Stomach (tissue), 9 donors: Measurements from ENCODE around the gene RPTOR. TPM values are rescaled to one million over a fixed set of nuclear protein-coding genes. Genes with fewer than 3 reads are reported as not detected.
A peak's percentile ranks its signal among the peaks of the same experiment; 100 is the strongest.

ENCODE experiments used
- DNase-seq, 2 donors: peaks; one replicate each; pipeline versions ENCODE4 v3.0.0 to v3.0.0-alpha.2; 2013 to 2019
- H3K27ac ChIP-seq, 5 donors: fragments of 200-600 bp in 4 of 5; sonication (generic) in 4 of 5; one replicate each; pipeline ENCODE4 v1.5.1; 2013 to 2019; ENCODE audit warnings: mild to moderate bottlenecking in 1 of 5, moderate library complexity in 1 of 5
- H3K27me3 ChIP-seq, 3 donors: fragments of 200-600 bp; sonication (generic); one replicate each; pipeline ENCODE4 v1.5.1; 2017 to 2019; ENCODE audit warnings: mixed run types in 1 of 3
- H3K36me3 ChIP-seq, 4 donors: fragments of 200-600 bp; sonication (generic); 1 replicate in 3 of 4; 2 replicates in 1 of 4; pipeline ENCODE4 v1.5.1; 2016 to 2019
- H3K4me1 ChIP-seq, 4 donors: fragments of 200-600 bp; sonication (generic); one replicate each; pipeline ENCODE4 v1.5.1; 2016 to 2019
- H3K4me3 ChIP-seq, 4 donors: fragments of 200-600 bp; sonication (generic) in 3 of 4; one replicate each; pipeline ENCODE4 v1.5.1; 2016 to 2019; ENCODE audit warnings: mild to moderate bottlenecking in 1 of 4
- H3K9me3 ChIP-seq, 4 donors: fragments of 200-600 bp; sonication (generic); one replicate each; pipeline ENCODE4 v1.5.1; 2016 to 2019
- EP300 ChIP-seq: sonication (generic); formaldehyde crosslinking; IDR thresholded peaks from one replicate; pipeline ENCODE4 v1.6.1; 2017; ENCODE audit warnings: antibody characterized with exemption
- POLR2A ChIP-seq, 4 donors: fragments of 450-650 bp; IDR thresholded peaks; one replicate each; pipeline ENCODE4 v1.6.1; 2016; ENCODE audit warnings: antibody characterized with exemption in 4 of 4, control low read depth in 2 of 4, mild to moderate bottlenecking in 1 of 4, moderate library complexity in 1 of 4
- POLR2AphosphoS5 ChIP-seq, 3 donors: sonication (generic); formaldehyde crosslinking; IDR thresholded peaks; one replicate each; pipeline ENCODE4 v1.6.1; 2016; ENCODE audit warnings: antibody characterized with exemption in 3 of 3
- WGBS, 5 donors: extraction: QIAGEN DNeasy Blood & Tissue Kit in 3 of 5; methylation state at CpG; one replicate each; pipeline versions ENCODE4 v1.1.5 to v1.1.7; 2013 to 2018; 5-methylcytosine and 5-hydroxymethylcytosine counted together
- intact Hi-C: fragments of 100-400 bp; cut with DNase I; formaldehyde crosslinking; loops from one replicate; pipeline ENCODE4 v1.15.1; 2023; ENCODE audit warnings: low total_unique reads
- polyA plus RNA-seq, 3 donors: library from polyadenylated mRNA; stranded (reverse); fragments of 200-250 nt; gene quantifications; one replicate each; pipeline ENCODE4 v1.2.3, GENCODE V29; 2013
- total RNA-seq, 5 donors: library from RNA; depleted of rRNA; stranded (reverse); fragments of >200 nt; gene quantifications; one replicate each; pipeline versions ENCODE4 v1.1.0 to v1.2.3, GENCODE V29; 2014 to 2016
- TF ChIP-seq, protein P1 (sequence below), 7 experiments: fragments of 450-650 bp in 4 of 7; fragments of 200-600 bp in 3 of 7; sonication (generic) in 3 of 7; IDR thresholded peaks; one replicate each; pipeline ENCODE4 v1.5.1; 2016 to 2019; ENCODE audit warnings: antibody characterized with exemption in 7 of 7, control low read depth in 2 of 7, mild to moderate bottlenecking in 1 of 7
- donor health status: healthy with polysubstance abuse.
- donor health status: Bipolar disorder and iron deficiency.
- donor health status: healthy.

Gene RPTOR
- total and polyA plus RNA-seq, 8 donors, result 3.8 to 103 (median 19.3) TPM

DNA sequence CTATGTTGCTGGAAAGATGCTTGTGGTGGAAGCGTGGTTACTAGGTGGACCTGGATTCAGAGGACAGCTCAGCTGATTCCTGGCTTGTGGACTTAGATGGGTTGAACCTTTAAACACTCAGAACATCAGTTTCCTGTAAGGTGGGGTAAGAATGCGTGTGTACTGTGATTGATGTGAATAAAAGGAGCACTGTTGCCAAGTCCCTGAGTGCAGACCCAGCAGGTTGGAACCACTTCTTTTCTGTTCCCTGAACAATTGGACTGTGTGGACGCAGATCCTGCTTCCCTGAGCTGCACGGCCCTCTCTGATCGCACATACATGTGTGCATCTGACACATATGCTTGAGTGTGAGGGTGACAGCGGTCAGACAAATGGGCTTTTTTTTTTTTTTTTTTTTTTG is 37.5 kb downstream of the RPTOR start:
- intact Hi-C loops, result no loop called here
- peaks cover 0 to 6% (median 0%) of the 10 kb centered on the region in 4 donors for H3K4me1 ChIP-seq
- WGBS, 5 donors, result 84 to 96% (median 90%) methylated on average over 6 of the region's 6 CpGs
- no peak overlapping the region for H3K4me3 ChIP-seq
- H3K9me3 ChIP-seq, result no peaks in the 10 kb centered on the region
- H3K36me3 ChIP-seq, result peaks cover 0 to 15% (median 11%) of the 10 kb centered on the region in 4 donors
- no peak overlapping the region for H3K27ac ChIP-seq
- TF ChIP-seq POLR2AphosphoS5 (IDR thresholded peaks at IDR 0.05) (no peak), EP300 (no peak), POLR2A (IDR thresholded peaks at IDR 0.05) (no peak)
- TF ChIP-seq, protein P1, sequence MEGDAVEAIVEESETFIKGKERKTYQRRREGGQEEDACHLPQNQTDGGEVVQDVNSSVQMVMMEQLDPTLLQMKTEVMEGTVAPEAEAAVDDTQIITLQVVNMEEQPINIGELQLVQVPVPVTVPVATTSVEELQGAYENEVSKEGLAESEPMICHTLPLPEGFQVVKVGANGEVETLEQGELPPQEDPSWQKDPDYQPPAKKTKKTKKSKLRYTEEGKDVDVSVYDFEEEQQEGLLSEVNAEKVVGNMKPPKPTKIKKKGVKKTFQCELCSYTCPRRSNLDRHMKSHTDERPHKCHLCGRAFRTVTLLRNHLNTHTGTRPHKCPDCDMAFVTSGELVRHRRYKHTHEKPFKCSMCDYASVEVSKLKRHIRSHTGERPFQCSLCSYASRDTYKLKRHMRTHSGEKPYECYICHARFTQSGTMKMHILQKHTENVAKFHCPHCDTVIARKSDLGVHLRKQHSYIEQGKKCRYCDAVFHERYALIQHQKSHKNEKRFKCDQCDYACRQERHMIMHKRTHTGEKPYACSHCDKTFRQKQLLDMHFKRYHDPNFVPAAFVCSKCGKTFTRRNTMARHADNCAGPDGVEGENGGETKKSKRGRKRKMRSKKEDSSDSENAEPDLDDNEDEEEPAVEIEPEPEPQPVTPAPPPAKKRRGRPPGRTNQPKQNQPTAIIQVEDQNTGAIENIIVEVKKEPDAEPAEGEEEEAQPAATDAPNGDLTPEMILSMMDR (IDR thresholded peaks at IDR 0.05), result no peak
- H3K27me3 ChIP-seq, result no peaks in the 10 kb centered on the region
- DNase-seq, result no peak

DNA sequence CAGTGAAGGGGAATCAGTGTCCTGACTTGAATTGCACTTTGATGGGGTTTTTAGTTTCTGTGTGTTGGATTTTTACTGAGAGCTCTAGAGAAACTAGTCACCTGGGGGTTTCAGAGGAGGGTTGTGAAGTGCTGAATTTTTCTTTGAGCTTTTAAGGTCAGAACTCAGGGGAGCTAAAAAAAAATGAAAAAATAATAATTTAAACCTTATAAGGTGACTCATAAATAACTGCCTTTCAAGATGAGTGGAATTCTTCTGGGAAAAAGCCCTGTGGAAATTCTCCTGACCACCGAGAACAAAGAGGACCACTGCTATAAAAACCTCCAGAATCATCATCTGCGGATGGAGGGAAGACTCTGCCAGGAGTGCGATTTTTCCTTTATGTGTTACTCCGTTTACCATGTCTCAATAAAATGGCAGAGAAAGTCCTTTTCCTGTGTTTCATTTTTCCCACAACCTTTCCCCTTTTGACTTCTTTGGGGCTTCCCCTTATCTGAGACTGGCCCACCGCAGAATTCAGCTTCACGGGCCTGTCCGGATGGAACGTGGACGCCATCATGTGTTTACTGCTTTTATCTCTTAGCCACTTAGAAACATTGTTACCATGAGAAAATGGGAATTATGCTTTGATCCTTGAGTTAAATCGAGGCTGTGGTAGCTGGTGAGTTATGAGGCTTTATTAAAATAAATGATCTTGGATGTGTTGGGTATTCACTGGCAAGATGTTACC is 39.7 kb downstream of the RPTOR start:
- no peak overlapping the region for H3K4me3 ChIP-seq
- TF ChIP-seq, protein P1 (IDR thresholded peaks at IDR 0.05), result no peak
- no peak for TF ChIP-seq POLR2AphosphoS5 (IDR thresholded peaks at IDR 0.05)
- TF ChIP-seq EP300, result no peak
- no peak for TF ChIP-seq POLR2A (IDR thresholded peaks at IDR 0.05)
- no peak for DNase-seq
- H3K36me3 ChIP-seq, result peaks cover 0 to 15% (median 11%) of the 10 kb centered on the region in 4 donors
- peaks cover 0 to 5% (median 0%) of the 10 kb centered on the region in 4 donors for H3K4me1 ChIP-seq
- no peaks in the 10 kb centered on the region for H3K9me3 ChIP-seq
- intact Hi-C loops, result no loop called here
- no peaks in the 10 kb centered on the region for H3K27me3 ChIP-seq
- whole genome bisulfite sequencing, 5 donors, result 87 to 90% (median 87%) methylated on average over 10 of the region's 10 CpGs
- H3K27ac ChIP-seq, result no peak overlapping the region

GRCh38 chr17:80585890-80586845 is 41.5 kb downstream of the RPTOR start:
- no peak overlapping the region for H3K27ac ChIP-seq
- TF ChIP-seq POLR2AphosphoS5 (IDR thresholded peaks at IDR 0.05) (no peak), EP300 (no peak)
- WGBS, 5 donors, result 77 to 84% (median 82%) methylated on average over 24 of the region's 24 CpGs
- no peak overlapping the region for H3K4me3 ChIP-seq
- intact Hi-C loops, result no loop called here
- peaks cover 0 to 5% (median 0%) of the 10 kb centered on the region in 4 donors for H3K4me1 ChIP-seq
- H3K27me3 ChIP-seq, result no peaks in the 10 kb centered on the region
- H3K36me3 ChIP-seq, result peaks cover 0 to 14% (median 10%) of the 10 kb centered on the region in 4 donors
- H3K9me3 ChIP-seq, result no peaks in the 10 kb centered on the region
- no peak for DNase-seq

- WGBS, 5 donors, result 90 to 96% (median 92%) methylated on average over 25 of the region's 25 CpGs
- Histone ChIP-seq H3K4me1 (peaks cover 0 to 5% (median 0%) of the 10 kb centered on the region in 4 donors), H3K36me3 (peaks cover 0 to 7% (median 5%) of the 10 kb centered on the region in 4 donors), H3K9me3 (no peaks in the 10 kb centered on the region), H3K27ac (no peak overlapping the region), H3K27me3 (no peaks in the 10 kb centered on the region), H3K4me3 (no peak overlapping the region)
- TF ChIP-seq, protein P1 (IDR thresholded peaks at IDR 0.05), result no peak
- no peak for TF ChIP-seq EP300
- no peak for TF ChIP-seq POLR2AphosphoS5 (IDR thresholded peaks at IDR 0.05)
- no peak for TF ChIP-seq POLR2A (IDR thresholded peaks at IDR 0.05)
- peak in 1 of 2 donors; percentile 54 for DNase-seq
- intact Hi-C loops, result no loop called here
Observed at GRCh38 chr17:80586846-80587228, 42.2 kb downstream of the RPTOR start.
